HuH-7 (cell line): ENCODE data around the gene DEAF1.
"Not testable (repeated sequence)": the region's sequence is repeated elsewhere in the genome, so short reads cannot be mapped to it uniquely, and the experiment has no call there.

Experiments used
- DNase-seq: peaks from one replicate; pipeline ENCODE4 v3.0.0; 2011; ENCODE audit warnings: low spot score

Gene DEAF1, protein sequence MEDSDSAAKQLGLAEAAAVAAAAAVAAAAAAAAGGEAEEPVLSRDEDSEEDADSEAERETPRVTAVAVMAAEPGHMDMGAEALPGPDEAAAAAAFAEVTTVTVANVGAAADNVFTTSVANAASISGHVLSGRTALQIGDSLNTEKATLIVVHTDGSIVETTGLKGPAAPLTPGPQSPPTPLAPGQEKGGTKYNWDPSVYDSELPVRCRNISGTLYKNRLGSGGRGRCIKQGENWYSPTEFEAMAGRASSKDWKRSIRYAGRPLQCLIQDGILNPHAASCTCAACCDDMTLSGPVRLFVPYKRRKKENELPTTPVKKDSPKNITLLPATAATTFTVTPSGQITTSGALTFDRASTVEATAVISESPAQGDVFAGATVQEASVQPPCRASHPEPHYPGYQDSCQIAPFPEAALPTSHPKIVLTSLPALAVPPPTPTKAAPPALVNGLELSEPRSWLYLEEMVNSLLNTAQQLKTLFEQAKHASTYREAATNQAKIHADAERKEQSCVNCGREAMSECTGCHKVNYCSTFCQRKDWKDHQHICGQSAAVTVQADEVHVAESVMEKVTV

DNA sequence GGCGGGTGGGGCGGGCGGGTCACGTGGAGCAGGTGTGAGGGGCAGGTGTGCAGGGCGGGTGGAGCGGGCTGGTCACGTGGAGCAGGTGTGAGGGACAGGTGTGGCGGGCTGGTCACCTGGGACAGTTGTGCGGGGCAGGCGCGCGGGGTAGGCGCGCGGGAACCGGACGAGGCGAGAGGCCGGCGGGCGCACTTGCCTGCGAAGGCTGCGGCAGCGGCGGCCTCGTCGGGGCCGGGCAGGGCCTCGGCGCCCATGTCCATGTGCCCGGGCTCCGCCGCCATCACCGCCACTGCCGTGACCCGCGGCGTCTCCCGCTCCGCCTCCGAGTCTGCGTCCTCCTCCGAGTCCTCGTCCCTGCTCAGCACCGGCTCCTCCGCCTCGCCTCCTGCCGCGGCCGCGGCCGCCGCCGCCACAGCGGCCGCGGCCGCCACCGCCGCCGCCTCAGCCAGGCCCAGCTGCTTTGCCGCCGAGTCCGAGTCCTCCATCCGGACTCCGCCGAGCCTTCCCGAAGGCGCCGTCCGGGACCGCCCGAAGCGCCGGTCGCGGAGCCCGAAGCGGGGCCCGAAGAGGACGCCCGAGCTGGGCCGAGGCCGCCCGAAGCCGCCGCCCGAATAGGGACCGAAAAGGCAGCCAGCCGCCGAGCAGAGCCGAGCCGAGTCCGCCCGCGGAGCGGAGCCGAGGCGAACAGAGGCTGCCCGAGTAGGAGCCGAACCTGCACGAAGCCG, at the start of gene DEAF1:
Gene DEAF1 (minus strand): TSS at position 660 of the 725 bp plus-strand sequence. CDS start 175 bp downstream, at position 485.
- peak; percentile 80 for DNase-seq

DNA sequence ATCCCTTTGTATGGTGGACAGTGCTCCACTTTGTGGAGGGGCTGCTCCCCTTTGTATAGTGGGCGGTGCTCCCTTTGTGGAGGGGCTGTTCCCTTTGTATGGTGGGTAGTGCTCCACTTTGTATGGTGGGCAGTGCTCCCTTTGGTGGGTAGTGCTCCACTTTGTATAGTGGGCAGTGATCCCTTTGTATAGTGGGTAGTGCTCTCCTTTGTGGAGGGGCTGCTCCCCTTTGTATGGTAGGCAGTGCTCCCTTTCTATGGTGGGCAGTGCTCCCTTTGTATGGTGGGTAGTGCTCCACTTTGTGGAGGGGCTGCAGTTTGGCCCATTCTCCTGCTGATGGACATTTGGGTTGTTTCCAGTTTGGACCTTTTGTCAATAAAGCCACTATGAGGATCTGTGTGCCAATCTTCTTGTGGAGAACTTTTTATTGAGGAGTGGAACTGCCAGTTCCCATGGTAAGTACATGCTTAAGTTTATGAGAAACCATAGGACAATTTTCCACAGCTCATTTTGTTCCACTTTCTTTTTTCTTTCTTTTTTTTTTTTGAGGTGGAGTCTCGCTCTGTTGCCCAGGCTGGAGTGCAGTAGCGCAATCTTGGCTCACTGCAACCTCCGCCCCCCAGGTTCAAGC, 47.7 kb upstream of the DEAF1 start:
- no peak for DNase-seq

DNA sequence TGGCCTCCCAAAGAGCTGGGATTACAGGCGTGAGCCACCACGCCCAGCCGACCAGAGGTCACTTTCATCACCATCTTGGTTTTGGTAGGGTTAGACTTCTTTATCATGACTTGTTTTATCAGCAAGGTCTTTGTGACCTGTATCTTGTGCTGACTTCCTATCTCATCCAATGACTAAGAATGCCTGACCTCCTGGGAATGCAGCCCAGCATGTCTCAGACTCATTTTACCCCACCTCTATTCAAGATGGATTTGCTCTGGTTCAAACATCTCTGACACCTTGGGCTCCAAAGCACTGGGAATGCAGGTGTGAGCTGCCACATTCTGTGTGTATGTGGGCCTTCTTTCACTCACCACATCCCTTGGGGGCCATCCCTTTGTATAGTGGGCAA, 47.1 kb upstream of the DEAF1 start:
- no peak for DNase-seq

DNA sequence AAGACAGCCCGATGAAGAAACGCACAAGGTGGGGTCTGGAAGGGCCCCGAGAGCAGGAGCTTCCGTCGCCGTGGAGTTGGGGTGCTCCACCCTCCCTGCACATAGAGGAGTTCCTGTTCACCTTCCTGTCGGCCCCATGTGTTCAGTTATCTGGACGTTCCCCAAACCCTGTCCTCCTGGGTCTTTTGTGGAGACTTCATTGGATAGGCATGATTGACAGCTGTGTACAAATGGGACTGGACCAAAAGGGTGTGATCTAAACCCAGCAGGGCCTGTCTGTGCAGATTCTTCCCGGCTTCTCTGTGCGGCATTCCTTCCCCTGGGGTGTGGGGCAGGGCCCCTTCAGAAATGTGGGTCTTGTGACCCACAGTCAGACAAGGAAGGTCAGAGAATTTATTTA, 42.9 kb upstream of the DEAF1 start:
- not testable (repeated sequence) for DNase-seq

DNA sequence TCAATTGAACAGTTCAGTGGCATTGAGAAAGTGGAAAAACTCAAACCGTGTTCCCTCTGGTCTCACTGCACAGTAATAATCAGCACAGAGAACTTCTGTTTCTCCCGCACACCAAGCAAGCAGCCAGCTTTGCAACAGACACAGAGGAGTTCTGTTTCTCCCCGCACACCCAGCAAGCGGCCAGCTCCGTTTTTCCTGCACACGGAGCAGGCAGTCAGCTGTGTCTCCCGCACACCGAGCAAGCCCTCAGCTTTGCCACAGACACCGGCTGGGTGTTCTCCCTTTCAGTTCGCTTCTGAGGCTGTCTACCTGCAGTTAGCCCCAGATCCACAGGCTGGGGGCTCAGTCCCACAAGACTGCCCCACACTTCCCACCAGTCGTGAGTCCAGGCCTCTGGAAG, 42.3 kb upstream of the DEAF1 start:
- no peak for DNase-seq

DNA sequence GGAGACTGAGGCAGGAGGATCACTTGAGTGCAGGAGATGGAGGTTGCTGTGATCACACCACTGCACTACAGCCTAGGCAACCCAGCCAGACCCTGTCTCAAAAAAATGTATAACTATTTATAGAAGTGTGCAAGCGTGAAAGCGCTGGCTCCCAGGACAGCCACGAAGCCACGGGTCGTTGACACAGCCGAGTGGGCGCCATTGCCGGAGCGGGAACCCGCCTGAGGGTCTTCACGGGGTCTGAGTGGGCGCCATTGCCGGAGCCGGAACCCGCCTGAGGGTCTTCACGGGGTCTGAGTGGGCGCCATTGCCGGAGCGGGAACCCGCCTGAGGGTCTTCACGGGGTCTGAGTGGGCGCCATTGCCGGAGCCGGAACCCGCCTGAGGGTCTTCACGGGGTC, 39.5 kb upstream of the DEAF1 start:
- not testable (repeated sequence) for DNase-seq

DNA sequence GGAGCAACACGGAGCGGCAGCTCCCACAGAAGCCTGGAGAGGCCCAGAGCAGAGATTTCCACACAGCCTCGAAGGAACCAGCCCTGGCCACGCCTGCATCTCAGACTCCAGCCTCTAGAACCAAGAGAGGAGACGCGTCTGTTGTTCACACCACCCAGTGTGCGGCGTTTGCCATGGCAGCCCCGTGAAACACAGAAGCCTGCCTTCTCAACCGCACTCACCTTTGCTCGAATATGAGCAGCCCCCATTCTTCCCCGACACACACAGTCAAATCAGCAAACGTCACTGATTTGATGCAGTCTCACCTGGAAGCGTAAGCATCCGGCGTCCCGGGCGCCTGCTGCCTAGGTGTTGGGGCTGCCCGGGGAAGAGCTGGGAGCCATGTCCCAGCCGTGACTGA, 38.0 kb upstream of the DEAF1 start:
- DNase-seq: no peak

DNA sequence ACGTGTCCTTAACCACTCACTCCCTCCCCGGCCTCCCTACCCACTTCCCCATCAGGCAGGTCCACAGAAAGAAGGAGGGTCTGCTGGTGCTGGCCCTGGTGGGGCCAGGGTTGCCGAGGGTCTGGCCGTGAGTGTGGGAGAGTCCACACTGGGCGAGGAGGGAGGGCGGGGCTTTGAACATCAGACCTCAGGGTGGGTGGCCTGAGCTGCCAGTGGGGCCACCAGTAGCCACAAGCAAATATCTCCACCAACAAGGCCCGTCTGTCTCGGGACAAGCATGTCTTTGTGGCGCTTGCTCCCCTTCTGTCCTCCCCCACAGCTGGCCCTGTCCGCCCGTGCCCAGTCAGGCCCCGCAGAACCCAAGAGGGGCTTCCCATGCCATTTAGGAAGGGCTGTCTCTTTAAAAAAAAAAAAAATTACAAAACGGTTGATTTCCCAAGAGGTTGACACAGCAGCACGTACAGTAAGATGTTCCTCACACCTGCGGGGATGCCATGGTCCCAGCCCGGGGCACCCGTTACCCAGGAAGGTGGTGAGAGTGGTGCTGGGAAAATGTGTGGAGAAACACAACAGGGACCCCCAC, 34.6 kb upstream of the DEAF1 start:
- DNase-seq: no peak

DNA sequence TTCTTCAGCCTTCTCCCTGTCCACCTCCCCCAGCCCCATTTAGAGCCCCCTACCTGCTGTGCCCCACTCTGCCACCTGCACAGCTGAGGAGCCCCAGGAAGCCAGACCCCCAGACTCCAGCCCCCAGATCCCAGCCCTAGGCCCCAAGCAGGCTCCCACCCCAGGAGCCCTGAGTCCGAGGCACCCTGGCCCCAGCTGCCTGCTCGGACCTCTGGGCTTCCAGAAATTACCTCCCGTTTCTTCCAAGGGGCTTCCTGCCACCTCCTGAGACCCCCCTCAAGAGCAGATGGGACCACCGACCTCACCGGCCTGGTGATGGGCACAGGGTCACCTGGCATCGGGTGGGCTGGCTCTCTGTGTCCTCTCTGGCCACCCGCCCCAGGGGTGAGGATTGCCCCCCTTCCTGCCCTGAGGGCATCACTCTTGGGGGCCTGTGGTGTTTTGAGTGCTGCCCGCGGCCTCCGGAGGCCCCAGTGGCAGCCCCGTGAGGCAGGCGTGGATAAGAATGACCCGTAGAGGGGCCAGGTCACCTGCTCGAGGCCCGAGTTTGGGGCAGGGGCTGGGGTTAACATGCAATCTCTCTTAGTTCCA, 34.0 kb upstream of the DEAF1 start:
- no peak for DNase-seq

DNA sequence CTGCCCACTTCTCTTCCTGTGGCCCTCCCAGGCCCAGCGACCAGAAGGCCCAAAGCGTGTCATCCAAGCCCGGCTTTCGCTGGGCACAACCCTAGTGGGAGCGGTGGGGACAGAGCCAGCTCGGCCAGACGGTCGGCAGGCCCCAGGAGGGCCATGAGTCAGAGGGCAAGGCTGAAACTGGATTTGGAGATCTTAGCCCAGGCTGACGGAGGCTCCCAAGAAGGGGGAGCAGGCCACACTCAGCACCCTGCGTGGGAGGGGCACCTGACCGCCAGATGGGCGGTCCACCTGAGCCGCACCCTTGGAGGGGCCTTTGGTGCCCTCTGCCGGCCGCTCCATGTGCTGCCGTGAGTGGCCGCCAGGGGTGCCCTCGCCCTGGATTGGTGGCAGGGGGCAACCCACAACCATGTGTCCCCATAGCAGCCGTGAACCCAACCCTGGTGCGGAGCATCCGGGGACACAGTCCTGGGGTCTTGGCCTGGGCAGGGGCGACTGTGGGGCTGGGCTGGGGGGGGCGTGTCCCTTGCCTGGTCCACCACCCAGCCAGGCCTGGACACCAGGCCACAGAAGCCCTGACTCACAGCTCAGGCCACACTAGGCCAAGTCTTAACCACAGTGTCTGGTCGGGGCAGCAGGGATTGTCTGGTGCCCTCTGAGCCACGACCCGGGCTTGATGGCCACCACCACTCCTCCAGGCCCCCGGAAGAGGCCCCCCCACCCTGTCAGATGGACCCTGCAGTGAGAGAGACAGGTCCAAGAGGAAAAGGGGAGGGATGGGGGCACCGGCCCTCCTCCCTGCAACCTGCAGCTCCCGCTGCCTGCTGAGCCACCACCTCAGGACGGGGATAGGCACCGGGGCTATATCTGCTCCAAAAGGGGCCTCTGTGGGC, 33.1 kb upstream of the DEAF1 start:
- peak; percentile 94 for DNase-seq

DNA sequence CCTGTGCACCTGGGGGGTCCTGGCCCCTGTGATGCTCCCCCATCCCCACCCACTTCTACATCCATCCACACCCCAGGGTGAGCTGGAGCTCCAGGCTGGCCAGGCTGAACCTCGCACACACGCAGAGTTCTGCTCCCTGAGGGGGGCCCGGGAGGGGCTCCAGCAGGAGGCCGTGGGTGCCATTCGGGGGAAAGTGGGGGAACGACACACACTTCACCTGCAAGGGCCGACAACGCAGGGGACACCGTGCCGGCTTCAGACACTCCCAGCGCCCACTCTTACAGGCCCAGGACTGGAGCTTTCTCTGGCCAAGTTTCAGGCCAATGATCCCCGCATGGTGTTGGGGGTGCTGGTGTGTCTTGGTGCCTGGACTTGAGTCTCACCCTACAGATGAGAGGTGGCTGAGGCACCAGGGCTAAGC, 32.3 kb upstream of the DEAF1 start:
- DNase-seq: no peak

DNA sequence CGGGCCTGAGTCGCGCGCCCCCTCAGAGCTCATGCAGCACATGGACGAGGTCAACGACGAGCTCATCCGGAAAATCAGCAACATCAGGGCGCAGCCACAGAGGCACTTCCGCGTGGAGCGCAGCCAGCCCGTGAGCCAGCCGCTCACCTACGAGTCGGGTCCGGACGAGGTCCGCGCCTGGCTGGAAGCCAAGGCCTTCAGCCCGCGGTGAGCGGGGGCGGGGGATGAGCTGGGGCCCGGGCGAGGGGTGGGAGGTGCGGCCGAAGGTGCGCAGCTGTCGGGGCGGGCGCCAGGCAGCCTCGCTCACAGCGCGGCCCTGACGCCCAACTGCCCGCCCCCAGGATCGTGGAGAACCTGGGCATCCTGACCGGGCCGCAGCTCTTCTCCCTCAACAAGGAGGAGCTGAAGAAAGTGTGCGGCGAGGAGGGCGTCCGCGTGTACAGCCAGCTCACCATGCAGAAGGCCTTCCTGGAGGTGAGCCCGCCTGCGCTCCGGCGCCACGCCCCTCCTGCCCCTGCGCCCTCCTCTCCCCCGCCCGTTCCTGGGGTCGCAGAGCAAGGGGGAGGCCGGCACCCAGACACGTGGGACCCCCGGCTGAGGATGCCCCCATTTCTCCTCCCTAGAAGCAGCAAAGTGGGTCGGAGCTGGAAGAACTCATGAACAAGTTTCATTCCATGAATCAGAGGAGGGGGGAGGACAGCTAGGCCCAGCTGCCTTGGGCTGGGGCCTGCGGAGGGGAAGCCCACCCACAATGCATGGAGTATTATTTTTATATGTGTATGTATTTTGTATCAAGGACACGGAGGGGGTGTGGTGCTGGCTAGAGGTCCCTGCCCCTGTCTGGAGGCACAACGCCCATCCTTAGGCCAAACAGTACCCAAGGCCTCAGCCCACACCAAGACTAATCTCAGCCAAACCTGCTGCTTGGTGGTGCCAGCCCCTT, 31.5 kb upstream of the DEAF1 start:
- DNase-seq: no peak

DNA sequence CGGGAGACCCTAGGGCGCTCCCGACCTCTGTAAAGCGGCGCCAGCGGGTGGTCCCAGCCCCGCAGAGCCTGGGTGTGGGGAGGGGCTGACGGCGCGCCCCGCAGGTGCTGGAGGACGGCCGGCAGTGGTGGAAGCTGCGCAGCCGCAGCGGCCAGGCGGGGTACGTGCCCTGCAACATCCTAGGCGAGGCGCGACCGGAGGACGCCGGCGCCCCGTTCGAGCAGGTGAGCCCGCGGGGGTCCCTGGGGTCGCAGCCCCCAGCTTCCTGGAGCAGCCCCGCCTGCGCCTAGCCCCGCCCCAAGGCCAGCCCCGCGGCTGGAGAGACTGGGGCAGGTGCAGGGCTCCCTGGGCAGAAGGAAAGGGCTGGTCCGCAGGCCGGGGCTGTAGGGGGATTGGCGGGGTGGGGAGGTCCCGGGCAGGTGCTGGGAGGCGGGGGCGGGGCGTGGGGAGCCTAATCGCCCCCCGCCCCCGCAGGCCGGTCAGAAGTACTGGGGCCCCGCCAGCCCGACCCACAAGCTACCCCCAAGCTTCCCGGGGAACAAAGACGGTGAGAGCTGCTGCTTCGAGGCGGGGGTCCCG, 30.7 kb upstream of the DEAF1 start:
- DNase-seq: no peak

DNA sequence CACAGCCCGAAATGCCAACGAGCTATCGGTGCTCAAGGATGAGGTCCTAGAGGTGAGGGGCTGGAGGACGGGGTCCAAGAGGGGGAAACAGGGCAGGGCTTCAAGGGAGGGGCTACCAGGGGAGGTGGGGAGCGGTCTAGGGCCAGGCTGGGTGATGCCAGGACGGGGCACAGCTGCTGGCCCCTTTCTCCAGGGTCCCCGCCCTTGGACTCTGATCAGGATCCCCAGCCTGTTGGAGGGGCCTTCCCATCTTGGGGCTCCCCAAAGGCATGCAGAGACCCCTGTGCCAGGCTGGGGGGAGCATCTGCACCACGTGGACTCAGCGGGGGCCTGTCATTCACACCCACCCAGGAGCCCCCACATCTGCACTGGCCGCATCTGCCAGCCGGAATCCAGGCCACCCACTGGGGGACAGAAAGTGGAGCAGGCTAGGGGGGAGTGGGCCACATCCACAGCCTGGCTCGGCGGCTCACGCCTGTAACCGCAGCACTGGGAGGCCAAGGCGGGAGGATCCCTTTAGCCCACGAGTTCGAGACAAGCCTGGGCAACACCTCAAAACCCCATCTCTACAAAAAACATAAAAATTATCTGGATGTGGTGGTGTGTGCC, 29.9 kb upstream of the DEAF1 start:
- DNase-seq: no peak

DNA sequence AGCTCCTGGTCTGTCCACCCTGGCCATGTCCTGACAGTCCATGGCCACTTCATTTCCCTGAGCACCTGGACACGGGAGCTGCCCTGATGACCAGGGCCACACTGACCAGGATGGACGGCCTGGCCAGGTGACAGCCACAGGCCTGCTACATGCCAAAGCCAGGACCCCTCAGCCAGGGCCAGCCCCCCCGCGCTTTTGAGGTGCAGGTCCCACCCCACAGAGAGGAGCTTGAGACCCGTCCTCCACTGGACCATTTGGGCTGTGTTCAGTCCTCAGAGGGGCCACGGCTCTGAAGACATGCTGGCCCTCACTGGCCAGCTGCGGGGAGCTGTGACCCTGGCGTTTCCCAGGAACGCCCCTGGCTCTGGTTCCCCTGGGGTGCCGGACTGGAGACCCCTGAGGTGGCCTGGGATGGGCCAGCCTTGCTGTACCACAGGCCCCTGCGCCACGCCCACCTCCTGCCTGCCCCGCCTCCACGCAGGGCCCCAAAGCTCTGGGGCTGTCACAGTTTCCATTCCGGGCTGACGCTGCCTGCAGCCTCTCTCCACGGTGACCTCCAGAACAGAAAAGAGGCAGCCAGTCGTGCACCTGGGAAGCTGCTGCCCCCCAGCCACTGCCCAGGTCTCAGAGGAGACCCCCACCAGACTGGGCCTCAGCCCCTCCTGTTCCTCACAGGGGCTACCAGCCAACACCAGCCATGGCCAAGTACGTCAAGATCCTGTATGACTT, 29.2 kb upstream of the DEAF1 start:
- DNase-seq: no peak

DNA sequence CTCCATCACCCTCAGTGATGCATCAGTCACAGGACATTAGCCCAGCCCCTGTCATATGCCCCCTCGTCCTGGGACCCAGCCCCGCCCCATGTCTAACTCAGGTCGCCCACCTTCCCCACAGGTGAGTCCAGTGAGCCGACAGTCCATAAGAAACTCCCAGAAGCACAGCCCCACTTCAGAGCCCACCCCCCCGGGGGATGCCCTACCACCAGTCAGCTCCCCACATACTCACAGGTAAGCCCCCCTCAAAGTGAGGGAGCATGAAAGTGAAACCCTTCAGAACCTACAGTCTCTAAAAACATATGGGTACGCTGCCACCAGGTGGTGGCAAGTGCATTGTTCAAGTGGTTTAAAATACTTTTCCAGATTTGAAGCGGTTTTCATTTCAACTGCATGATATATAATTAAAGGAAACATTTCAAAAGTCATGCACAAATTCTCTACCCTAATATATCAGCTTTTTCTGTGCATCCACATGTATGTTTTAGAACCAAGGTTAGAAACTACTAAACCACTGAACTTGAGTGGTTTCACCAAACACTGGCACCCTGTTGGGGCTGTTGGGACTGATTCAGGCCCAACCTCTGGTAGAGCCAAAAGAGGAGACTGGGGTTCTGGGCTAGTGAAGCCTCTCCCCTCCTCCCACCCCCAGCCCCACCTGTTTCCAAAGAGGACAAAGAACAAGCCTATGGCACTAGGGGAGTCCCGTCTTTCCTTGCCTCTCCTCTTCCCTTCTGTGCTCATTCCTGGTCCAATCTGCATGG, 28.3 kb upstream of the DEAF1 start:
- DNase-seq: no peak

DNA sequence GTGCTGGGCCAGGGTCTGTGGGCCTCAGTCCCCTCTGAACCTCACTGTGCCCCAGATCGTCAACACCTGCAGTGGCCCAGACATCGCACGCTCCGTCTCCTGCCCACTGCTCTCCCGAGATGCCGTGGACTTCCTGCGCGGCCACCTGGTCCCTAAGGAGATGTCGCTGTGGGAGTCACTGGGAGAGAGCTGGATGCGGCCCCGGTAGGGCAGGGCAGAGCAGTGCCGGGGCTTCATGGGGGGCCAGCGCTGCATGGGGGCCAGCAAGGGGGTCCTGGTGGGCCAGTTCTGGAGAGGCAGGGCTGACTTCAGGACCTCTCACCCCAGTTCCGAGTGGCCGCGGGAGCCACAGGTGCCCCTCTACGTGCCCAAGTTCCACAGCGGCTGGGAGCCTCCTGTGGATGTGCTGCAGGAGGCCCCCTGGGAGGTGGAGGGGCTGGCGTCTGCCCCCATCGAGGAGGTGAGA, 27.4 kb upstream of the DEAF1 start:
- no peak for DNase-seq
